ENCODE results near the gene A2M. TPM values are rescaled to one million over a fixed set of nuclear protein-coding genes. Genes with fewer than 3 reads are reported as not detected.
A peak's percentile ranks its signal among the peaks of the same experiment; 100 is the strongest.

A2M gene
- total and polyA plus RNA-seq, 2 of the 13 experiments (the other 11 are each of a cell fraction or from before 2014, with no cell fraction given), result 2,807 to 6,551 TPM

- ATAC-seq (no peak), FAIRE-seq (no peak), DNase-seq (ENCODE audit: low spot score) (no peak)
- peaks cover 17 to 74% of the 10 kb centered on the region in 2 experiments for H3K36me3 ChIP-seq (replicated peaks in 1 of 2; ENCODE audit: control insufficient read depth in 1 of 2, insufficient read depth in 2 of 2, low read length in 2 of 2)
- no peak overlapping the region for H3K27ac ChIP-seq (ENCODE audit: extremely low read length, insufficient read depth, low read length)
- peak; percentile 87 for TF ChIP-seq PAF1 (CRISPR knock-in tag; IDR thresholded peaks at IDR 0.05)
- no peak for TF ChIP-seq RBM22 (optimal IDR thresholded peaks at IDR 0.05; ENCODE audit: low read length)
- no peak for TF ChIP-seq ZNF160 (CRISPR knock-in tag; IDR thresholded peaks at IDR 0.05)
- no peak for TF ChIP-seq ZNF724P (CRISPR knock-in tag; IDR thresholded peaks at IDR 0.05; ENCODE audit: borderline replicate concordance)
- no peak for TF ChIP-seq ZNF30 (CRISPR knock-in tag; IDR thresholded peaks at IDR 0.05)
- no peak for TF ChIP-seq MED8 (CRISPR knock-in tag; IDR thresholded peaks at IDR 0.05; ENCODE audit: insufficient replicate concordance)
- no peak for TF ChIP-seq ETV5 (CRISPR knock-in tag; IDR thresholded peaks at IDR 0.05; ENCODE audit: borderline replicate concordance)
- TF ChIP-seq SMYD3 (CRISPR knock-in tag; IDR thresholded peaks at IDR 0.05), result 0 out of 2 replicates have a peak, but pooled peaks have one; percentile 67
- 0 out of 4 replicates have a peak, but pooled peaks of 1 of the 2 experiments have one; percentile 19 for TF ChIP-seq POLR2A (IDR thresholded peaks at IDR 0.05; ENCODE audit: insufficient read depth in 1 of 2, low read depth in 2 of 2, low read length in 2 of 2)
- no peak for TF ChIP-seq ZEB1 (IDR thresholded peaks at IDR 0.05; ENCODE audit: insufficient replicate concordance, low read depth)
- peaks cover 35% of the 10 kb centered on the region for H3K4me1 ChIP-seq (ENCODE audit: insufficient read depth, low read length)
- H3K9ac ChIP-seq (ENCODE audit: insufficient read depth, low read depth, low read length), result no peak overlapping the region
- intact Hi-C loops (cut with micrococcal nuclease; ENCODE audit: unreplicated experiment), result no loop called here
- CTCF ChIA-PET (ENCODE audit: low intra/inter-chr PET ratio, low total read pairs), result no interaction called here
- no TSS peak for BruUV-seq (replicated peaks)
- H3K9me3 ChIP-seq (ENCODE audit: low read length), result no peaks in the 10 kb centered on the region
- H4K20me1 ChIP-seq (ENCODE audit: insufficient read depth, low read length), result peaks cover 33% of the 10 kb centered on the region
- H2AFZ ChIP-seq (ENCODE audit: low read length), result no peak overlapping the region
- H3K4me2 ChIP-seq (ENCODE audit: low read depth, low read length), result no peak overlapping the region
- H3K4me3 ChIP-seq (replicated peaks in 1 of 3; ENCODE audit: insufficient read depth in 1 of 3, low read depth in 2 of 3, low read length in 3 of 3), result no peak overlapping the region
- POLR2A ChIA-PET, result interaction anchor here (1.2 kb wide), 1 partner anchor 12 kb away, joined by 4 read pairs; the partner anchor contains the start of gene A2M
- H3K27me3 ChIP-seq (ENCODE audit: control insufficient read depth in 1 of 2, insufficient read depth in 2 of 2, low read length in 2 of 2), result no peaks in the 10 kb centered on the region
- in situ Hi-C loops (cut with HindIII; ENCODE audit: extremely low pct_ligation_motif_present, low pct_unique_long_range_greater_than_20kb), result no loop called here
- WGBS (ENCODE audit: low lambda C conversion rate), result 89% methylated on average over 4 of the region's 4 CpGs
- no peaks in the 10 kb centered on the region for H3K79me2 ChIP-seq (ENCODE audit: insufficient read depth, low read length)
Observed at GRCh38 chr12:9104087-9104486, 11.6 kb downstream of the A2M start.

All from HepG2 (cell line).